NCI-H1417 treated with DMSO at 0.1 percent for 48 hours (cell line): Measurements from ENCODE around the gene COG2.
A peak's percentile ranks its signal among the peaks of the same experiment; 100 is the strongest.
"Not testable (repeated sequence)": the region's sequence is repeated elsewhere in the genome, so short reads cannot be mapped to it uniquely, and the experiment has no call there.

ENCODE experiments used
- DNase-seq: peaks from one replicate; lab custom pipeline; 2025; lab: John Stamatoyannopoulos, UW

Gene COG2, protein sequence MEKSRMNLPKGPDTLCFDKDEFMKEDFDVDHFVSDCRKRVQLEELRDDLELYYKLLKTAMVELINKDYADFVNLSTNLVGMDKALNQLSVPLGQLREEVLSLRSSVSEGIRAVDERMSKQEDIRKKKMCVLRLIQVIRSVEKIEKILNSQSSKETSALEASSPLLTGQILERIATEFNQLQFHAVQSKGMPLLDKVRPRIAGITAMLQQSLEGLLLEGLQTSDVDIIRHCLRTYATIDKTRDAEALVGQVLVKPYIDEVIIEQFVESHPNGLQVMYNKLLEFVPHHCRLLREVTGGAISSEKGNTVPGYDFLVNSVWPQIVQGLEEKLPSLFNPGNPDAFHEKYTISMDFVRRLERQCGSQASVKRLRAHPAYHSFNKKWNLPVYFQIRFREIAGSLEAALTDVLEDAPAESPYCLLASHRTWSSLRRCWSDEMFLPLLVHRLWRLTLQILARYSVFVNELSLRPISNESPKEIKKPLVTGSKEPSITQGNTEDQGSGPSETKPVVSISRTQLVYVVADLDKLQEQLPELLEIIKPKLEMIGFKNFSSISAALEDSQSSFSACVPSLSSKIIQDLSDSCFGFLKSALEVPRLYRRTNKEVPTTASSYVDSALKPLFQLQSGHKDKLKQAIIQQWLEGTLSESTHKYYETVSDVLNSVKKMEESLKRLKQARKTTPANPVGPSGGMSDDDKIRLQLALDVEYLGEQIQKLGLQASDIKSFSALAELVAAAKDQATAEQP

DNA sequence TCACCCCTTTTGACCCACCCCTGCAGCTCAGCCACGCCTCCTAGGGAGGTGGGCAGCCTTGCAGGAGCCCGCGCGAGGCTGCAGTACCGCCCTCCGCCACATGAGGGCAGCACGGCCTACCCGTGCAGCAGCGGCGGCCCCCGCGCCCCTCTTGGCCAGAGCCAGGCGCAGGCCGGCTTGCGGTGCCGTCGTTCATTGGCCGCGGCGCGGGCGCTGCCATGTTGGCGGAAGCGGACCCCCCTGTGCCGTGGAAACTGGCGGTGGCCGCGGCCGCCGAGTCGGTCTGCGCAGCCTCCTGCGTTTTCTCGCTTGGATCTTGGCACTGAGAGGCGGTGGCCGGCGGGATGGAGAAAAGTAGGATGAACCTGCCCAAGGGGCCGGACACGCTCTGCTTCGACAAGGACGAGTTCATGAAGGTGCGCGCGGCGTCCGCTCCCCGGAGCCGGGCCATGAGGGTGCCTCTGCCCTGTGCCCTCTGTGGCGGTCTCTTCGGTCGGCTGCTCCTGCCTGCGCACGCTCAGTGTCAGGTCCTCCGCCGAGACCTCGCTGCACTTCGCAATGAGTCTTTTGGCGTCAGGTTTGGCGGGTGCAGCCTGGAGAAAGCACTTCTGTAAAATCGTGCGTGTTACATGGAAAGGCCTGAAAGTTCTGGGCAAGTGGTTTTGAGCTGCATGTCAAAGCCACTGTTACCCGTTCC, at the start of gene COG2:
Gene COG2 (plus strand): TSS at position 219 of the 697 bp plus-strand sequence. CDS start 126 bp downstream, at position 345.
- peak; percentile 61 for DNase-seq

DNA sequence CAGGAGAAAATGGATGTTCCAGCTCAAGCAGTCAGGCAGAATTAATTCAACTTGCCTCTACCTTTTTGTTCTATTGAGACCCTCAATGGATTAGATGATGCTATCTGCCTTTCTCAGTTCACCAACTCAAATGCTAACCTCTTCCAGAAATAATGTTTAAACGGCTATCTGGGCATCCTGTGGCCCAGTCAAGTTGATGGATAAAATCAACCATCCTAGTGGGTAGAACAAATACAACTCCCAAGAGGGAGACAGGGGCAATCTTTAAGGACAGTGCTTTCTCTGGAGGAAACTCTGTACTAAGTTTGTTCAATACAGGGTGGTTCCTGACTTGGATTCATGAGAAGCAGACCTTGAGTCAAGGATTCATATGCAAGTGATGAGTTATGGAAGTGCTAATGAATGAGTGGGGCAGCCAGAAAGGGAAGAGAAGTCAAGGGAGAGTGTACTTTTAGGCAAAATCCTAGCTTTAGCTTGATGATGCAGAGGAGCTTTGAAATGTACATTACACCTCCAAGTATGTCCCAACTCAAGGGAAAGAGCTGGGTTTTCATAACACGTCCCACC, 49.4 kb upstream of the COG2 start:
- DNase-seq, result no peak

DNA sequence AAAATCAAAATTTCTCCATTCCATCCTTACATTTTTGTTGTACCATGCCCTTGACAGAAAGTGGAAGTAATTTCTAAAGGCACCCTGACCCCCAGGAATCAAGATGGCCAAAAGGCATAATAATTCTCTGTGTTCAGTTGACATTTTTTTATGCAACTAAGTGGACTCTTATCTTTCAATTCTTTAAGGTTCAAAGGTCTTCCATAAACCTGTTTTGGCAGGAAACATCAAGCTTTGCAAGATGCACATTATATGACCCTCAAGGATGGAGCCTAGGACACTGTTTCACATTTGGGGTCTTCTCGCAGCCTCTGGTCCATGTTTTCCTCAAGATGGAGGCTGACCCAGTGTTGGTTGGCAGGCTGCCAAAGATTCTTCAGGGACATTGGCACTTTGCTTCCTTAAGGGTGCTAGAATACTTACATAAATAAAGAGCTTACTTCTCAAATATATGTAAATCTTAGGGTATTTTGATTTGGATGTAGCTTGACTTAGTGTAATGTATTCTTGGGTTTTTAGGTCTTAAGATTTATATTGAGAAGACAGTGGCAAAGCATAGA, 48.0 kb upstream of the COG2 start:
- DNase-seq, result no peak

DNA sequence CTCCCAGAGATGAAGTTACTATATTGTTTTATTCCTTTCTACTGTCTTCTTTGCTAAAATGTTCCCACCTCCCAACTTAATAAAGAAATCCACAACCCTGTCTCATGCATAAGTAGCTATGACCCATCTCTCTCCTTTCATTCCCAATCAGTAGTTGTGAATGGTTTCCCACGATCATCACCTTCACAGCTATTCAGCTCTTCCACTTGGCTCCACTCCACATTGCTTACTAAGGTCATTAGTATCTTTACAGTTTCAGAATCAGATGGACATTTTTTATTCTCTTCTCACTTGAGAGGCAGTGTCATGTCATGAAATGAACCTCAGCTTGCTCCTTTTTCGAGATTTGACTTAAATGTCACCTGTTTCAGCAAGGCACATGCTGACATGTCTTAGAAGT, 47.1 kb upstream of the COG2 start:
- no peak for DNase-seq

DNA sequence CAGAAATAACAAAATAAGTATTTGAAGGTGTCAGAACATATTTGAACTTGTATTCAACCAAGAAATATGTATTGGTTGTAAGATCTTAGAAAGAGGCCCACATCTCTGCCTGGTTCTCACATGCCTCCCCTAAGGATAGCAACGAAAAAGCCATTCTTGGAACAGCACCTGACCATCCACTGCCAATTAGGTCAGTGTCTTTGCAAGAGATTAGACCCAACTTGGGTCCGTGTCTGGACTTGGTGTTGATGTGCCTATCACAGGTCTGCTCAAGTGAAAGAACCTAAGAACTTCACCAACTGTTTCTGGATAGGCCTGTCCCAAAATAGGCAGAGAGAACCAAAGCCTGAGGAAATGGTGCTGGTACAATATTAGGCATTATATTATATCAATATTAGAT, 46.0 kb upstream of the COG2 start:
- no peak for DNase-seq

DNA sequence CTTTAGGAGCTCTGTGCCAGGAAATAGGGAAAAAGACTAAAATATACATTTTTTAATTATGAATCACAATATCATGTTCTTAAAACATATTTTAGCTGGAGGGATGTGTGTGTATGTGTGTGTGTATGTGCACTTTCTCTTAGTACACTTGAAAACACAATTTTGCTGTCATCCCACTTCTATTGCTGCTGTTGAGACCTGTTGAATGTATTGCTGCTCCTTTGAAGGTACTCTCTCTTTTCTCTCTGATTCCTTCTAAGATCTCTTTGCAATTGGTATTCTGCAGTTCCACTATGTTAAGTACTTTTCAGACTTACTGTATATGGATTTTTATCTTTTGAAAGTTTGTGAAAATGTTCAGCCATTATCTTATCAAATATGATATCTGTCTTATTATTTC, 43.5 kb upstream of the COG2 start:
- no peak for DNase-seq

DNA sequence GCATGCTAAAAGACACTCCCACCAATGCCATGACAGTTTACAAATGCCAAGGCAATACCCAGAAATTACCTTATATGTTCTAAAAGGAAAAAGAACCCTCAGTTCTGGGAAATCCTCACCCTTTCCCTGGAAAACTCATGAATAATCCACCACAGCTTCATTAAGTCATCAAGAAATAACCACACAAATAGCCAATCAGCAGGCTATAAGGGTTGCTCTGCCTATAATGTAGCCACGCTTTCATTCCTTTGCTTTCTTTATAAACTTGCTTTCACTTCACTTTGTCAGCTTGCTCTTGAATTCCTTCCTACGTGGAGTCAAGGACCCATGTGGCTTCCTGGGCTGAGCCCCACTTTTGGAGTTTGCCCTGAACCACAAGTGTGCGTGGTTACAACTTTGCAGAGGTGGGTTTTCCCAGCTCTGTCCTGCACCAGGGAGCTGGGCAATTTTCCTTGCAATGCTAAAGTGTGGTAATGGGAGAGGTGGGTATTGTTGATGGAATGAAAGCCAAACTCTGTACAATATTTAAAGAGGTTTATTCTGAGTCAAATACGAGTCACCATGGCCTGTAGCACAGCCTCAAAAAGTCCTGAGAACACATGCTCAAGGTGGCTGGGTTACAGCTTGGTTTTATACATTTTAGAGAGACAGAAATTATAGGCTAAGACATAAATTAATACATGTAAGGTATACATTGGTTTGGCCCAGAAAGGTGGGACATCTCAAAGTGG, 42.2 kb upstream of the COG2 start:
- no peak for DNase-seq

DNA sequence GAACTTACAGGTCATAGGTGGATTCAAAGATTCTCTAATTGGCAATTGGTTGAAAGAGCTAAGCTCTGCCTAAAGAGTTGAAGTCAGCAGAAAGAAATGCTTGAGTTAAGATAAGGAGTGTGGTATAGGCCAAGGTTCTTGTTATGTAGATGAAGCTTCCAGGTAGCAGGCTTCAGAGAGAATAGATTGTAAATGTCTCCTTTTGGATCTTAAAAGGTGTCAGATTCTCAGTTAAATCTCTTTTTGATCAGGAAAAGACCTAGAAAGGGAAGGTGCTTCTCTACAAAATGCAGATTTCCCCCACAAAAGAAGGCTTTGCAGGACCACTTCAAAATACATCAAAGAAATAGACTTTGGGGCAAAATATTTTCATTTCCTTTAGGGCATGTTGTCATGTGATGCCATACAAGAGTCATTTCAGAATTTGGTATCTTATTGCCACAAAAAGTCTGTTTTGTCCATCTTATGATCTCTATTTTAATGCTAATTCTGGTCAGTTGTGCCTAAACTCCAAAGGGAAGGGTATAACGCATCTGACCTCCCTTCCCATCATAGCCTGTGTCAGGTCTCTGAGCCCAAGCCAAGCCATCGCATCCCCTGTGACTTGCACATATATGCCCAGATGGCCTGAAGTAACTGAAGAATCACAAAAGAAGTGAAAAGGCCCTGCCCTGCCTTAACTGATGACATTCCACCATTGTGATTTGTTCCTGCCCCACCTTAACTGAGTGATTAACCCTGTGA, 41.5 kb upstream of the COG2 start:
- not testable (repeated sequence) for DNase-seq

DNA sequence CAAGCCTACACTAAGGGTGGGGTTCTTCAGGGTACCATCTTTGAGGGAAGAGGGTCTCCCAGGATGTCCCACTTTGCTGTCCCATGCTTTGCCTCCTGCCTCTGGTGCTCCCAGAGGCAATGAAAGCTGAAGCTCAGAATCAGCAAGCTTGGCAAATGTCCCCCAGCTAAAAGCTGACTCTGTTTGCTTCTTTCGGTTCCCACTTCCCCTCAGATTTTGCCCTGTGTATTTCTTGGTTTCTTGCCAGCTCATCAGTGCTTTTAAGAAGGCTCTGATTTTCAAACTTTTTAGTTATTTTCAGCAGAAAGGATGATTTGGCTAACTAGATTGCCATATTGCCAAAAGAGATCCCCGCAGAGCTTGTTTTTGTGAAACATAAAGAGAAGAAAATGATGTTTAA, 33.1 kb upstream of the COG2 start:
- DNase-seq, result no peak

DNA sequence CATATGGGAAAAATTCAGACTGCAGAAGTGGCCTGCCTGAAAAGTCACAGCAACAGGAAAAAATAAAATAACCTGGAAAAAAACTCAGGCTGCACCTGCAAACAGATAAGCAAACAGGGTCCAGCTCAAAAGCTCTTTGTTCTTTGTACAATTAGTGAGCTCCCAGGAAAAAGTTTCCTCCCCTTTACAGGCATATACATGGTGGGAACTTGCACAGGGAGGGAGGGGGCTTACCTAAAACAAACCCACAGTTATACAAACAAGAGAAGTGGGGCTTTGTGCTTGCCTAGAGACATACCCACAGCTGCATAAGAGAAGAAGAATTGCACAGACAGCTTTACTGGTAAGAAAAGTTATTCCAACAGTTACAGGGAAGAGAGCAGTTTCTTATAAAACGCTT, 31.7 kb upstream of the COG2 start:
- no peak for DNase-seq

DNA sequence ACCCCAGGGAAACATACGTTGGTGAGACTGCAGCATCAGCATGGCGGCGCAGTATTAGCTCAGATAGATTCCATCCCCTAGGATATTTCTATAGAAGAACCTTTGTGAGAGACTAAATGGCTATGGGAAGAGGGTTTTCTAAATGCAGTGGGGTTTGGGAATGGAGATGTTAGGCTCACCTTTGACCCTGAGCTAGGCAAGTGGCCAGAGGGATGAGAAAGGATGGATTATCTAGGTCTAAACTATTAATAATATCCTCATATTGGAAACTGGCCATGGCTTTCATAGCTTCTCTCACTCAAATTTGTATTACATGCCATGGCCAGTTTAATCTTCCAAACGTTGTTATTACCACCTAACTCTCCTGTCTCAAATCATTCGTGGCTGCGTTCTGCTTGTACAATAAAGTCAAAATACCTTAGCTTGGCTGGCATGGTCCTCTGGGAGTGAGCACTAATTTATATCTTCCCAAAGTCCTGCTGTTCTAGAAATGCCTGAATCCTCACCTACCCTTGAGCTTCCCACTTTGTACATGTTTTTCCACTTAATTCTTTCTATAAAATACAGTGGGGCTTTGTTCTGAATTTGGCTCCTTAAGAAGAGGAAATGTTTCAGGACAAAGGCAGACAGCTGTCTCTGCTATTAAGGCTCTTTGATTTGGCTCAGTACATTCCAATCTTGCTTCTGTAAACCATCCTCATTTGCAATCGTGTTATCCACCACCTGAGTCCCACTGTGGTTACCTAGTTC, 31.0 kb upstream of the COG2 start:
- DNase-seq, result no peak

DNA sequence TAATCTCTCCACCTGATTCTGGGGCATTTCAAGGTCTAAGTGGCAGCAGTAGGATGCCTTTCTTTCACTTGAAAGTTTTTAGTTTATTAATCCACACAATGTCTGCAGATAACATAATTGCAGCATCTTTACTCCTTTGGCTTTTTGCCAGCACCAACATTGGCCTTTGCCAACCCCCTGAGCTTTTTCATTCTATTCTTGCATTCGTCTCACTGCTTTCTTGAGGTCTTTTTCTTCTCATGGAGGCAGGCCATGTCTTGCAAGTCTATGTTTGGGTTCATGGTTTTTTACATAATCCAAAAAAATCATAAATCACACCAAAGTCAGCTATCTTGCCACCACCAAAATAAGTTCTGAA, 30.4 kb upstream of the COG2 start:
- no peak for DNase-seq

DNA sequence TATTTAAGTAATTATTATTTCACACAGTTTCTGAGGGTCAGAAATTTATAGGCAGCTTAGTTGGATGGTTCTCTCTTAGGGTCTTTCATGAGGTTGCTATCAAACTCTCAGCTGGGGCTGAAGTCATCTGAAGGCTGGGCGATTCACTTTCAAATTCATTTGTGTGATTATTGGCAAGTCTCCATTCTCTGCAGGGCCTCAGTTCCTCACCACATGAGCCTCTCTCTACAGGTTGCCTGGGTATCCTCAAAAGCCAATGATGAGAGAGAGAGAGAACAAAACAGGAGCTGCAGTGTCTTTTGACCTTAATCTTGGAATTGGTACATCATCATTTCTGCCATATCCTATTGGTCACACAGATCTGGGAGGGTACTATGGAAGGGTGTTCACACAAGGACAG, 29.6 kb upstream of the COG2 start:
- DNase-seq, result no peak

DNA sequence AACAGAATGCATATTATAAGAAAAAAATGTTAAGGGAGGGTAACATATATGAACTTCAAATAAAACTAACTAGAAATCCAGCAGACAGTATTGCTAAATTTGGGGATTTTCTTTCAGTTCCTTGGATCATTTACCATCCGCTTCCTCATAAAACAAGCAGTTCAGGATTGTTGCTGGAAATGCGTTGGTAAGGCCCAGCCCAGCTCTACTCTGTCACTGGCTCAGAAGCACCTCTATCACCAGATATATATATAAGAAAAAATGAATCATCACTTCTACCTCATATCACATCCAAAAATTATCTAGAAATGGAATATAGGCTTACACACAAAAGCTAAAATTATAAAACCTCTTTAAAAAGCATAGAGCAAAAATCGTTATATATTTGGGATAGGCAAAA, 28.2 kb upstream of the COG2 start:
- no peak for DNase-seq

DNA sequence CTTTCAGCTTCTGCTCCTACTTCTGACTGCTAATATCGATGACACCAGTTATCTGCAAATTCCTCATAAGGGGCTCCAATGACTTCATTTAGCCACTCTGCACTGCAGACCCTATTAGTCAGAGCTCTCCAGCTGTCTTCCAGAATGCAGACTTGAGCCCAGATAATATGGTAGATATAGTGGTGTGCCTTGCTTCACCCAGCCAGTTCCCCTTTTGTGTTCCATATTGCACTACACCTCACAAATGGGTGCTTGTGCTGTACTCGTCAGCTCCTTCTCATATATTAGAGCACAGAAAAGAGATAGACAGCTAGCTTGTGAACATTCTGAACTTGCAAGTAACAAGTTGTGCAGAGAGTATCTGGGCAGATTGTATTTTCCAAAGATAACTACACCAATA, 23.7 kb upstream of the COG2 start:
- no peak for DNase-seq

DNA sequence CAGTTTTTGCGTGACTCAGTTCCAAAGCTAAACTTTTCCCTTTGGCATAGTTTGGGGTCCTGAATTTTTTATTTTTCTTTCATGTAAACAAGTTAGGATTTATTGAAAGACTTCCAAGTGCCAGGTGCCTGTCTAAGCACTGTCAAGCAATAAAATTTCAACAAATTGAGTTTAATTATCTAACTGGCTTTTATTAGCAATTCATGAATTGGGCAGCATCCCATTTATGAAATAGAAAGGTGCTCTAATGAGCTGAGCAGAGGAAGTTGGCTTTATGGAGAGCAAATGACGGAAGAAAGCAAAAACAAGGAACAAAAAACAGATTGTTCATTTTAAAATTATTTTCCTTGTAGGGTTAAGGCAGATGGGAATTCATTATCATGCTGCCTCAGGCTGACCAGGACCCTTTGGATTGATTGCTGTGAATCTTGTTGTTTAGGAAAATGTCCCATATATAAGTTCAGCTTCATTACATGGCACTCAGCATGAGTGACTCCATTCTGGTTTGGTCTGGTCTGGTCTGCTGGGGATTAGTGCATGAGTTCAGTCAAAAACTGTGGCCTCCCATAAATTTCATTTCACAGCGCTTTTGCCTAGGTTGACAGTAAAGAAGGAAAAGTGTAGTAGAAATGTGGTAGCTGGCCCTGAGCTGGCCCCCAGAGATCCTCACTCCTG, 21.5 kb upstream of the COG2 start:
- no peak for DNase-seq

DNA sequence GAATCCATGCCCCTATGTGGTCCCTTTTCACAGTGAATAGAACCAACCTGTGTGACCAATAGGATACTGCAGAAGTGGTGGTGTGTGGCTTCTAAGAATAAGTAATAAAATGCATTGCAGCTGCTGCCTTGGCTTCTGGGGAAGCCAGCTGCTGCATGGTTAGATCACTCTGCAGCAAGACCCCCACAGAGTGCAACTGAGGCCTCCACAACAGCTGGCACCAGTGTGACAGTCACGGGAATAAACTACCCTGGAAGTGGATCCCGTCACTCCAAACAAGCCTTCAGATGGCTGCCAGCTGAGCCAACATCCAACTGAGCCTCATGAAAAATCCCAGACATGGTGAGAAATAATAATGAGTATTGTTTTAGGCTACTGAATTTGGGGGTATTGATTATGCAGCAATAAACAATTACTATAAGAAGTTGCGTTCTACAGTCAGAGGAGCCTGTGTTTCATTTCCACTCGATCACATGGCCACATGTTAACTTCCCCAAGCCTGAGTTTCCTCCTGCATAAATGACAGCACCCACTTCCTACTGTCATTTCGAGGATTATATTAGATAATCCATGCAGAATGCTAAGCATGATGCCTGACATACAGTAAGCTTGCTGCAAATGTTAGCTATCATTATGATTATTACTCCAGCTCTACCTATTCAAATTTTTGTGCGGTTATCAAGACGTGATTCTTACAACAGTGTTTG, 20.8 kb upstream of the COG2 start:
- no peak for DNase-seq

DNA sequence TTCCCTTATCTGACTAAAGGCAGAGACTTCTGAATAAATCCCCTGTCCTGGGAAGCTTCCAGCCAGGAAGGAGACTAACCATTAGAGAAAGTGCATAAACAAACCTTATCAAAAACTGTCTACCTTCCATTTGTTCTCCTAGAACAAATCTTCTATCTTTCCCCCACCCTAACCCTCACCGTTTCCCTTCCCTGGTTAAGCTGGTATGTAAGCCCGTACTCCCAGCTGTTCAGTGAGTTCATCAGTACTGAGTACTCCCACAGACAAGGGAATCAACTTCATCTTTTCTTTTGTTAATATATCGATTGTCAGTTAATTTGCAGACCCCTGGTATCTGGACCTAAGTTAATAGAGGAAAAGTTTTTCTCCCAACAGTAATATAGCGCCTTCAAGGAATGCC, 20.1 kb upstream of the COG2 start:
- DNase-seq, result no peak

DNA sequence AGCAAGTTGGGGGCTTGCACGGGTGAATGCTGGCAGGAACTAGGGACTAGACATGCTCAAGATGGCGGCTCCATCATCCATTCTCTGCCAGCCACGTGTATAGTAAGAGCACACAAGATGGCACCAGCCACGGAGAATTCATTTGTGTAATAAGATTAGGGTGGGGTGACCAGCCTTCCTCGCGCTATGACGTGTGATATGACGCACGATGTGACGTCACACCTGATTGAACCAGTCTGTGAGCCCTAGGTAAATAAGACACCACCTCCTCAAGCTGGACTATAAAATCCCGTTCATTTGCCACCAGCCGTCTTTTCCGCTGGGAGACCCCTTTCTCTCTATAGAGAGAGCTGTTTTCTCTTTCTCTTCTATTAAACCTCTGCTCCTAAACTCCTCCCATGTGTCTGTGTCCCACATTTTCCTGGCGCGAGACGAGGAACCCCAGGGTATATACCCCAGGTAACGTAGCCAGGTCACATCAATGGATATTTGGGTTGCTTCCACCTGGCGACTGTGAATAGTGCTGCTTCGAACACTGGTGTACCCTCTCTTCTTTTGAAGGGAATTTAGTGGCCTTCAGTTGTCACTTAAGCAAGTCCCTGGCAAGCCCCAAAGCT, 18.1 kb upstream of the COG2 start:
- no peak for DNase-seq
